GM18511 (cell line): ENCODE data around the gene ST6GALNAC2.
"Not testable (repeated sequence)": the region's sequence is repeated elsewhere in the genome, so short reads cannot be mapped to it uniquely, and the experiment has no call there.

Source experiments
- ATAC-seq: cut with Tn5 transposase; IDR thresholded peaks from one replicate; pipeline ENCODE4 v1.9.1; 2021; ENCODE audit warnings: mild to moderate bottlenecking, moderate library complexity; ENCODE audit not compliant: unreplicated experiment

Gene ST6GALNAC2

GRCh38 chr17:76540381-76541300, 45.0 kb downstream of the ST6GALNAC2 start:
- no peak for ATAC-seq

GRCh38 chr17:76539631-76540271, 45.9 kb downstream of the ST6GALNAC2 start, which contains the start of gene PRCD:
TSS of gene PRCD (plus strand) at chr17:76540044. CDS start at chr17:76540142, 98 bp downstream.
- ATAC-seq, result no peak

- no peak for ATAC-seq
Observed at GRCh38 chr17:76538941-76539570, 46.6 kb downstream of the ST6GALNAC2 start.

GRCh38 chr17:76538281-76538931, 47.3 kb downstream of the ST6GALNAC2 start:
- no peak for ATAC-seq

- no peak for ATAC-seq
Observed at GRCh38 chr17:76537578-76538280, 47.9 kb downstream of the ST6GALNAC2 start, which contains the start of gene CYGB. TSS of gene CYGB (minus strand) at chr17:76537709. CDS start at chr17:76537542, 167 bp downstream.

- no peak for ATAC-seq
Observed at GRCh38 chr17:76537288-76537577, 48.4 kb downstream of the ST6GALNAC2 start.

- ATAC-seq, result no peak
Observed at GRCh38 chr17:76536511-76537287, 49.0 kb downstream of the ST6GALNAC2 start.

- ATAC-seq, result no peak
Observed at GRCh38 chr17:76535788-76536510, 49.7 kb downstream of the ST6GALNAC2 start.

- no peak for ATAC-seq
Observed at GRCh38 chr17:76534831-76535732, 50.6 kb downstream of the ST6GALNAC2 start.

GRCh38 chr17:76533640-76534359, 51.9 kb downstream of the ST6GALNAC2 start:
- not testable (repeated sequence) for ATAC-seq

GRCh38 chr17:76532072-76532651, 53.5 kb downstream of the ST6GALNAC2 start:
- no peak for ATAC-seq

- no peak for ATAC-seq
Observed at GRCh38 chr17:76531486-76532038, 54.1 kb downstream of the ST6GALNAC2 start.

- ATAC-seq, result no peak
Observed at GRCh38 chr17:76530811-76531485, 54.7 kb downstream of the ST6GALNAC2 start.

GRCh38 chr17:76530095-76530723, 55.5 kb downstream of the ST6GALNAC2 start:
- ATAC-seq, result no peak

GRCh38 chr17:76529224-76530094, 56.2 kb downstream of the ST6GALNAC2 start:
- ATAC-seq, result no peak
